ENCODE measurements around the gene ZNF556.

ZNF556 gene

GRCh38 chr19:2827022-2827421 is 40.1 kb upstream of the ZNF556 start:
- no peak for DNase-seq (ENCODE audit: low read depth)
- no peak for TF ChIP-seq CTCF (IDR thresholded peaks at IDR 0.05; ENCODE audit: control insufficient read depth, extremely low read depth, insufficient read depth)
- no peak overlapping the region for H3K4me3 ChIP-seq (ENCODE audit: low read depth, low read length)

GRCh38 chr19:2827840-2828489 is 39.2 kb upstream of the ZNF556 start:
- H3K4me3 ChIP-seq (ENCODE audit: low read depth, low read length), result no peak overlapping the region

DNA sequence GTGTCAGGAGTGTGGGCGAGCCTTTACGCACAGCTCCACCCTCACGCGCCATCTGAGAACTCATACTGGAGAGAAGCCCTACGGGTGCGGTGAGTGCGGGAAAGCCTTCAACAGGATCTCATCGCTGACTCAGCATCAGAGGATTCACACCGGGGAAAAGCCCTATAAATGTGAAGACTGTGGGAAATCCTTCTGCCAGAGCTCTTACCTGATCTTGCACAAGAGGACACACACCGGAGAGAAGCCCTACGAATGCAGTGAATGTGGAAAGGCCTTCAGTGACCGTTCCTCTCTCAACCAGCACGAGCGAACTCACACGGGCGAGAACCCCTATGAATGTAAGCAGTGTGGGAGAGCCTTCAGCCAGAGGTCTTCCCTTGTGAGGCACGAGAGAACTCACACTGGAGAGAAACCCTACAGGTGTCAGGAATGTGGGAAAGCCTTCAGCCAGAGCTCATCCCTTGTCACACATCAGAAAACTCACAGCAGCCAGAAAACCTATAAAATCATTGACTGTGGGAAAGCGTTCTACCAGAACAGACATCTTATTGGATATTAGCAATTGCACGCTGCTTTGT is 32.8 kb upstream of the ZNF556 start:
- no peak for TF ChIP-seq CTCF (IDR thresholded peaks at IDR 0.05; ENCODE audit: control insufficient read depth, extremely low read depth, insufficient read depth)
- no peak overlapping the region for H3K4me3 ChIP-seq (ENCODE audit: low read depth, low read length)
- no peak for DNase-seq (ENCODE audit: low read depth)

More at GRCh38 chr19:2827840-2828489, 39.2 kb upstream of the ZNF556 start:
- no peak for TF ChIP-seq CTCF (IDR thresholded peaks at IDR 0.05; ENCODE audit: control insufficient read depth, extremely low read depth, insufficient read depth)
- DNase-seq (ENCODE audit: low read depth), result no peak

DNA sequence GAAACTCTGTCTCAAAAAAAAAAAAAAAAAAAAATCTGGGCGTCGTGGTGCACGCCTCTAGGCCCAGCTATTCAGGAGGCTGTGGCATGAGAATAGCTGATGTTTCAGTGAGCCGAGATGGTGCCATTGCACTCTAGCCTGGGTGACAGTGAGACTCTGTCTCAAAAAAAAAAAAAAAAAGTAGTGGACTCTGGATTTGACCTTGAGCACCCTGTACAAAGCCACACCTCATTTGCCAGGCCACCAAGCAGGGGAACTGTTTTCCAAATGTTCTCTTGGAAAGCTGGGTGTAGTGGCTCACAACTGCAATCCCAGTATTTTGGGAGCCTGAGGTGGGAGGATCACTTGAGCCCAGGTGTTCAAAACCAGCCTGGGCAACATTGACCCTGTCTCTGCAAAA is 29.7 kb upstream of the ZNF556 start:
- DNase-seq (ENCODE audit: low read depth), result no peak
- TF ChIP-seq CTCF (IDR thresholded peaks at IDR 0.05; ENCODE audit: control insufficient read depth, extremely low read depth, insufficient read depth), result no peak

DNA sequence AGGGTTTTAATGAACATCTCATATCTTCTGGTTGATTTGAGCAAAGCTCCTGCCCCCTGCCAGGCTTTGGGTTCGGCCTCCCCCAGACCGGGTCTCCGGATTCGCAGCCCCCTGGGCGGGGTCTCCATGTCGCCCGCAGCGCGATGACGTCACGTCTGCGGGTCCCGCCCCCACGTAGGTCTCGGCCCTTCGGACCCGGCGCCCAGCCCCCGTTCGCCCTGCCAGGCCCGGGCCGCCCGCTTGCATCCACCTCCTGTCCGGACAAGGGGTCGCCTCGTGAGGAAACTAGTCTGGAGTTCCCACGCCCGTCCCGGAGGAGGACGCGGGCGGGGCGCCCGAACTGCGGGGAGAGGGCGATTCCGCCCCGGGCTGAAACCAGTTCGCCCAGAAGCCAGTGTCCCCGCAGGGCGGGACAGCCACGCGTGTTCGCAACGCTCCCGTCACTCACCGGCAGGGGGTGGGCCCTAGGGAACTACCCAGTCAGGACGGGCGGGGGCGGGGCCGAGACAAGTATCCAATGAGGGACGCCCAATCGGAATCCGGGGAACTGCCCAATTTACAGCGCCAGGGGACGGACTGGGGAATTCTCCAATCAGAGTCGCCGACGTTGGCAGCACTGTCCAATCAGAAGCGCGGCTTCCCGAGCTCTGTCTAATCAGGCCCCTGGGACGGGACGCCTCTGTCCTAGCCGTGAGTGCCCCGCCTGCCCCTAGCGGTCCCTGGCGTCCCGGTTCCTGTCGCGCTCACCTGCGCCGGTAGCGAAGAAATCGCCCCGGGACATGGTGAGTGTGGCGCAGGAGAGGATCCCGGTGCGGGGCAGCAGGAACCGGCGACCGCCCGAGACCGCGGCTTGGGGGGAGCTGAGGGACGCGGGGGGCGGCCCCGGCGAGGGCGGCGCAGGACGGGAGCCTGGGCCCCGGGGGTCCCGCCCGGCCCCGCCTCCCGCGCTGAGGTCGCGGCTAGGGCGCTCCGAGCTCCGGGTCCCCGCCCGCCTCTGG is 26.0 kb upstream of the ZNF556 start, which contains the start of gene ZNF555:
TSS of gene ZNF555 (plus strand) at position 682 of the 998 bp plus-strand sequence. CDS start at position 780, 98 bp downstream.
- TF ChIP-seq CTCF (IDR thresholded peaks at IDR 0.05; ENCODE audit: control insufficient read depth, extremely low read depth, insufficient read depth), result peak; percentile 52
- peak; percentile 97 for DNase-seq (ENCODE audit: low read depth)
- peak within 1 kb of the TSS; percentile 61 for H3K4me3 ChIP-seq (ENCODE audit: low read depth, low read length)

More for the DNA sequence above, 29.7 kb upstream of the ZNF556 start:
- H3K4me3 ChIP-seq (ENCODE audit: low read depth, low read length), result no peak overlapping the region

GRCh38 chr19:2841855-2842574 is 25.1 kb upstream of the ZNF556 start:
- H3K4me3 ChIP-seq (ENCODE audit: low read depth, low read length), result peak overlapping the region; percentile 61
- DNase-seq (ENCODE audit: low read depth), result no peak
- no peak for TF ChIP-seq CTCF (IDR thresholded peaks at IDR 0.05; ENCODE audit: control insufficient read depth, extremely low read depth, insufficient read depth)
